Spleen (tissue), 7 donors: ENCODE measurements around the gene TLDC2.

Experiments
- POLR2A ChIP-seq, 3 donors: fragments of 450-650 bp; IDR thresholded peaks; one replicate each; pipeline ENCODE4 v1.5.1; 2017; ENCODE audit warnings: antibody characterized with exemption in 3 of 3, mild to moderate bottlenecking in 1 of 3
- POLR2AphosphoS5 ChIP-seq, 3 donors: sonication (generic); formaldehyde crosslinking; IDR thresholded peaks; one replicate each; pipeline ENCODE4 v1.5.1; 2017; ENCODE audit warnings: antibody characterized with exemption in 3 of 3
- TF ChIP-seq, protein P1 (sequence below), 11 experiments: fragments of 200-600 bp in 7 of 11; fragments of 450-650 bp in 4 of 11; sonication (generic) in 4 of 11; IDR thresholded peaks in 8 of 11; conservative IDR thresholded peaks in 3 of 11; 1 replicate in 7 of 11; 2 replicates in 4 of 11; pipeline versions ENCODE4 v1.4.0 to v1.8.0; 2016 to 2021; ENCODE audit warnings: antibody characterized with exemption in 11 of 11, inconsistent platforms in 4 of 11, mild to moderate bottlenecking in 1 of 11
- donor health status: DM: no; HTN: no; CAD: no; lungs with moderate emphysema.
- donor health status: DM: no; HTN: no; CAD: no.
- donor health status: DM: no; HTN: no; CAD: no.

DNA sequence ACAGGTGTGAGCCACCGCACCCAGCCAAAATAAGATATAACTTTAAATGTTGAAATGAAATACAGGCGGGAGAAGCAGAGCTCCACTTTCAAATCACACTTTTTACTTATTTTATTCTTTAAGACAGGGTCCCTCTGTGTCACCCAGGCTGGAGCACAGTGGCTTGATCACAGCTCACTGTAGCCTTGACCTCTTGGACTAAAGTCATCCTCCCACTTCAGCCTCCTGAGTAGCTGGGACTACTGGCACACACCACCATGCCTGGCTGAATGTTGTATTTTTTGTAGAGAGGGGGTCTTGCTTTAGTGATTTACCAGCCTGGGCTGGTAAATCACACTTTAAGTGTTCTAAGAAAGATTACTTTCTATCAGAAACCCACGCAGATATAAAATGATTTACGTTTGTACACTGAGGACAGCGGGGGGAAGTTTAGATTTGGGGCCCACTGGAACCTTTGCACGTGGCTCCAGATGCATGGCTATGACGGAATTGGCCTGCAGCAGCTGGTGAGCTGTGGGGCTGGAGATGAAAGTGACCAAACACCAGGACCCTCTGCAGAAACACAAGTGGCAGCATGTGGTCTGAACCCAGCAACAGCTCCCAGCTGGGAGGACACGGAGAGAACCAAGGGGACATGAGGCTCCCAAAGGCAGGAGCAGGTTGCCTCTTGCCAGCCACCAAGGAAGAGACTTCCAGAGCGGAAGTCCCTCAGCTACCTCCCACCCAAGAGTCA, 26.4 kb upstream of the TLDC2 start:
- no peak for TF ChIP-seq POLR2AphosphoS5 (IDR thresholded peaks at IDR 0.05)
- TF ChIP-seq POLR2A (IDR thresholded peaks at IDR 0.05), result no peak
- TF ChIP-seq, protein P1, sequence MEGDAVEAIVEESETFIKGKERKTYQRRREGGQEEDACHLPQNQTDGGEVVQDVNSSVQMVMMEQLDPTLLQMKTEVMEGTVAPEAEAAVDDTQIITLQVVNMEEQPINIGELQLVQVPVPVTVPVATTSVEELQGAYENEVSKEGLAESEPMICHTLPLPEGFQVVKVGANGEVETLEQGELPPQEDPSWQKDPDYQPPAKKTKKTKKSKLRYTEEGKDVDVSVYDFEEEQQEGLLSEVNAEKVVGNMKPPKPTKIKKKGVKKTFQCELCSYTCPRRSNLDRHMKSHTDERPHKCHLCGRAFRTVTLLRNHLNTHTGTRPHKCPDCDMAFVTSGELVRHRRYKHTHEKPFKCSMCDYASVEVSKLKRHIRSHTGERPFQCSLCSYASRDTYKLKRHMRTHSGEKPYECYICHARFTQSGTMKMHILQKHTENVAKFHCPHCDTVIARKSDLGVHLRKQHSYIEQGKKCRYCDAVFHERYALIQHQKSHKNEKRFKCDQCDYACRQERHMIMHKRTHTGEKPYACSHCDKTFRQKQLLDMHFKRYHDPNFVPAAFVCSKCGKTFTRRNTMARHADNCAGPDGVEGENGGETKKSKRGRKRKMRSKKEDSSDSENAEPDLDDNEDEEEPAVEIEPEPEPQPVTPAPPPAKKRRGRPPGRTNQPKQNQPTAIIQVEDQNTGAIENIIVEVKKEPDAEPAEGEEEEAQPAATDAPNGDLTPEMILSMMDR (IDR thresholded peaks at IDR 0.05 in 8 of 11, conservative IDR thresholded peaks at IDR 0.05 in 3 of 11), result no peak
